MM.1S (cell line): ENCODE data around the gene HYOU1.

ENCODE experiments used
- CTCF ChIP-seq: fragments of 300-600 bp; sonication (generic); IDR thresholded peaks from 2 replicates; pipeline ENCODE4 v1.5.1; 2016; ENCODE audit warnings: antibody characterized with exemption, low read length, mixed read lengths
- EZH2 ChIP-seq: fragments of 300-600 bp; sonication (generic); optimal IDR thresholded peaks from 2 replicates; pipeline ENCODE3; 2017; ENCODE audit warnings: low read depth, mild to moderate bottlenecking, antibody characterized with exemption, low read length, mixed read lengths
- EZH2phosphoT487 ChIP-seq: fragments of 300-600 bp; sonication (generic); IDR thresholded peaks from 2 replicates; pipeline ENCODE4 v1.6.1; 2018; ENCODE audit warnings: antibody characterized with exemption, low read length

DNA sequence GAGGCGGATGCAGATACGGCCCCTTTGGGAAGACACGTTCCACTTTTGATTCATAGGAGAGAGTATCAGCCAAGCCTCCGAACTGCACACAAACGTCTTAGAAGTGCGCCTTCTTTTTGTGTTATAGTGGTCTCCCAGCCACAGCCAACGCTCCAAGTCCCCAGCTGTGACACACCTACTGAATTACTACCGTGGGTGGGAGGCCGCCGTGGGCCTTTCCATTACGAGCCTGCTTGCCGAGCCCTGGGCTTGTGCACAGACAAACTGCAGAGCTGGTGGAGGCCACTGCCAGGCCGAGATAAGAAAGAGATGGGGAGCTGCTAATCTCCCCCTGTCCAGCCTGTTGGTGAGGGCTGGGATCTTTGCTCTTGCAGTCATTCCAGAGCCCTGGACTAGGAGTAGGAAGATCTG lies 28.4 kb upstream of the HYOU1 start:
- TF ChIP-seq CTCF: no peak
- TF ChIP-seq EZH2phosphoT487: no peak
- no peak for TF ChIP-seq EZH2
